Stimulated activated CD8-positive, alpha-beta memory T cell treated with anti-CD3 and anti-CD28 coated beads, Interleukin-15, amount 100 ng/mL, for 4 hours (primary cell): Measurements from ENCODE around the gene ANKIB1.
A peak's percentile ranks its signal among the peaks of the same experiment; 100 is the strongest.
"Not testable (repeated sequence)": the region's sequence is repeated elsewhere in the genome, so short reads cannot be mapped to it uniquely, and the experiment has no call there.

Experiments used
- DNase-seq, 2 donors: peaks; one replicate each; pipeline ENCODE4 v3.0.0-alpha.2; 2020; ENCODE audit warnings: low read depth in 2 of 2

ANKIB1 gene

DNA sequence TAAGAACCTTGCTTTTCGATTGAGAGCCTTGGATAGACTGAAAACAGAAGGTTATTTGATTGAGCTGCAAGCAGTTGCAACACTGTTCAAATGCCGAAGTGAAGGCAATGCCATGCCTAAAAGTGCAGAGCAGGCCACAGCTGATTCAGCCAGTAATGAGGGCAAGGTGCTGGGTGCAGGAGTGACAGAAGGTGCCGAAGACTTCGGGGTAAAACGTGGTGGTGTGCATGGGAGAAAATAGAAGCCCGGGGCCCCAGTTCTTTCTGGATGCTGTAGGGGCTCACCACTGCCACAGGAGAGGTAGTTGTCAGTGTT lies 157.9 kb downstream of the ANKIB1 start:
- no peak for DNase-seq

DNA sequence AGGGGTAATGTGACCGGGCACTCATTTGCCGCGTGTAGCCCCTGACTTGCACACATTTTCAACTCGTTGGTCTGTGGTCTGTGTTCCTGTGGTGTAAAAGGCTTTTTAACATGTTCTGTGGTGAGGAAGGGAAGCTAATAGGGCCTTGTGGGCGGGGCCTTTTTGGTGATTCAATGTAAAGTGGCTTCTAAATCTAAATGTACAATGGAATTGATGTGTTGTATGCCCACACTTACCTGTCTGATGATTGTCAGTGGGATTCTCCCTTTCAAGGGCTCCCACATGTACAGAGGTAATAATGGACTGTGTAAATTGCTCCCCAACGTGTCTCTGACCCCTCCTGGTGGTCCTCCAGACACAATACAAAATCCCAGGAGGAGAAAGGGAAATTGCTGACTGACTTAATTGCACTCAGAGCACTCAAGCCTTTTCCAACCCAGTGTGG lies 158.4 kb downstream of the ANKIB1 start:
- DNase-seq, result peak; percentile 7 to 15

DNA sequence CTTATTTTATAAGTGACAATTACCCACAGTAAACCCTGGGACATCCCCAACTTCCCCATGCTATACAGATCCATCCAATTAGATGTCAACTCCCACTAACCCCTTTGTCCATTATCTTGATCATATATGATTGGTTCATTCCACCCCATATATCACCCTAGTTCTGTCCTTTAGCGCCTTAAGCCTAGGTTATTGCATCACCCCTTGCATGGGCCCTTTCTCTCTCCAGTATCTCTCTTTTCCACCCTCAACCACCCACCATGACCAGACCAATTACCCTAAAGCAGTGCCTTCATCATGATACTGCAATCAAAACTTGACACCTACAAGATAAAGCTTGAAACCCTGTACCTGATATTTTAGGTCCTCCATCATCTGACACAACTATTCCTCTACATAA lies 163.6 kb downstream of the ANKIB1 start:
- DNase-seq, result no peak

DNA sequence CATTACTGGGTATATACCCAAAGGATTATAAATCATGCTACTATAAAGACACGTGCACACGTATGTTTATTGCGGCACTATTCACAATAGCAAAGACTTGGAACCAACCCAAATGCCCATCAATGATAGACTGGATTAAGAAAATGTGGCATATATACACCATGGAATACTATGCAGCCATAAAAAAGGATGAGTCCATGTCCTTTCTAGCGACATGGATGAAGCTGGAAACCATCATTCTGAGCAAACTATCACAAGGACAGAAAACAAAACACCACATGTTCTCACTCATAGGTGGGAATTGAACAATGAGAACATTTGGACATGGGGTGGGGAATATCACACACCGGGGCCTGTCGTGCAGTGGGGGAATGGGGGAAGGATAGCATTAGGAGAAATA lies 164.4 kb downstream of the ANKIB1 start:
- DNase-seq, result not testable (repeated sequence)

DNA sequence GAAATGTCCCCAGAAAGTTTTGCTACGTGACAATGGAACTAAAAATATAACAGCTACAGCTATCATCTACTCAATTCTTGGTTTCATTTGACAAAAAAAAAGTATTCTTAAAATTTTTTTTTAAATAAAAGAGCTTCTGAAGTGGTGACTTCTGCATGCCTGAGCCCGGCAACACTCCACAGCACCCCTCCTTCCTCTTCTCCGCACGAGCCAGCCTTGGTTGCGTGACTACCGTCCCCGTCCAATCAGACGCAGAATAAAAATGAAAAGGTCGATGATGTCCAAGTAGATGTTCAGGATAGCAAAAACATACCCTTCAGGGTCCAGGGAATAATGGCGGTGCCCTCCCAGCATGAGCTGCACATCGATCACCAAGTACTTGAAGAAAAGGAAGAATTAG lies 167.0 kb downstream of the ANKIB1 start:
- DNase-seq, result no peak

DNA sequence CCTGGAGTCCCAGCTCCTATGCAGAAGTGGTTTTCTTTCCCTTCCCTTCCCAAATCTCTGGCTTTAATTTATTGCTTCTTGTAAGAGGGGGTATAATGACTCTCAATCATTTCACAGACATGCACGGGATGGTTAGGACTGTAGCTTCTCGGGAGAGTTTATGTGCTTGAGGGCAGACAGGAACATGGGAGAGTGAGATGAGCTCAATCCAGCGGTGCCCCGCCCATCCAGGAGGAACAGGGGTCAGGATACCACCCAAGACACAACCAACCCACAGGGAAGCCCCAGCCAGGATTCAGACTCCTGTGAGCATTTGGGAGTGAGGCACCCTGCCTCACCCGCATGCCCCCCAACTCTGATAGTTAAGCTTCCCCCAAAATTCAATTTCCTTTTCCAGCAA lies 167.8 kb downstream of the ANKIB1 start:
- DNase-seq, result no peak

DNA sequence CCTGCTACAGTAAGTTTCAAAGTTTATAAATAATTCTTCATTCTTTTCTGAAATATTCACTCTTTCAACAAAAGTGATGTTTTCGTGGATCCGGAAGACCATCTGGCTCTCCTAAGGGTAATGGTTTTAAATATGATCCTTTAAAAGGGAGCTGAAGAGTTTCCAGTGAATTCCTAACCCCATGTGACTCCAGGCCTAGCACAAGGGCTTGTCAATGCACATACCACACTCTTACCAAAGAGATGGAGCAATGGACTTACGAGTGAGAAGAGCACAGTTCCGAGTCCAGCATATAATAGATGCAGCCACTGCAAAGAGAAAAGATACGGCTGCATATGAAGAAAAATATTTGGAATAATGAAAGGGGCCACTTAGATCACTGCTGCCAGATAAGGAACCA lies 169.5 kb downstream of the ANKIB1 start:
- no peak for DNase-seq

DNA sequence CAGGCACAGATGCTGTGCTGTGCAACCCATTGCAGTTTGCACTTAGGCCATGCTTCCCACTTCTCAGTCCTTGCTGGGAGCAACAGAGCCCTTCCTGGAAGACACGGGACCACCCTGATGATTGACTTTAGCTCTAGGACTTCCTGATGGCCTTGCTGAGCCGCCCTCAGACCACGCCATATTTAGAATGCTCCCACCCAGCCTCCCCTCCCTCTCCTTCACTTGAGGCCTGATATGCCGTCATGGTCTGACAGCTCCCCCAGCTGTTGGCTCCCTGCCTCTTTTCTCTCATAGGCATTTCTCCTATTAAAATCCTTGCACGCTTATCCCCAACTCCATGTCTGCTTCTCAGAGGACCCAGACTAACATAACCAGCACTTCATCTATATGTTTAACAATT lies 172.1 kb downstream of the ANKIB1 start:
- no peak for DNase-seq

DNA sequence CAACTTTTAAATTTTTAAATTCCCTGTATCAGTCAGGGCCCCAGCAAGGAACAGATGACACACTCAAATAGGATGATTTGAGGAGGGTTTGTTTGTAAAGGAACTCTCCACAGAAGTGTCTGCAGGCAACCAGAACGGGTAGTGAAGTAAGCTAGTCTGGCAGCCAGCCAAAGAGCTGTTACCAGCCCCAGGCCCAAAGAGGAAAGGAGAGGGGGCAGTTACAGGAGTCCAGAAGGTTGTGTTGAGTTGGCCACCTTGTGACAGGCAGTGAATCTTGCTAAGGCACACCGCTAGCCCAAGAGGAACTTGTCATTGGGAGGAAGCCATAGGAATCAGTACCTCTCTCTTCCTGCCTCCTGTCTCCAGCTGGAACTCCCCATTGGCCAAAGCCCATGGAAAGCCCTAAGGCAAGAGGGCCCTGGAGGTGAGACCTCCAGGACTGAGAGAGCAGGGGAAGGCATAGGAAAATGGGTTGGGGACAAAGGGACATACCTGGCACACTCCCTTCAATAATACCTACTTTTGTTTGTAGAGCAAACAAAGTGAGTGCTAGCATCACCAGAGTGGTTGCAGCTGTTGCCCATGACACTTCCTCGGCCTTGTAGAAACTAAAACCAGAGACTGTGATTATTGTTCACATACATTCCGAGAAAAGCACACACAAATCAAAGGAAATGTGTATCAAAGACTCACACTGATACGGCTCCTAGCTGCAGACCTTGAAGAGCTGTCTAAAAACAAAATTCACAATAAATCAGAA lies 176.1 kb downstream of the ANKIB1 start:
- DNase-seq, result no peak

DNA sequence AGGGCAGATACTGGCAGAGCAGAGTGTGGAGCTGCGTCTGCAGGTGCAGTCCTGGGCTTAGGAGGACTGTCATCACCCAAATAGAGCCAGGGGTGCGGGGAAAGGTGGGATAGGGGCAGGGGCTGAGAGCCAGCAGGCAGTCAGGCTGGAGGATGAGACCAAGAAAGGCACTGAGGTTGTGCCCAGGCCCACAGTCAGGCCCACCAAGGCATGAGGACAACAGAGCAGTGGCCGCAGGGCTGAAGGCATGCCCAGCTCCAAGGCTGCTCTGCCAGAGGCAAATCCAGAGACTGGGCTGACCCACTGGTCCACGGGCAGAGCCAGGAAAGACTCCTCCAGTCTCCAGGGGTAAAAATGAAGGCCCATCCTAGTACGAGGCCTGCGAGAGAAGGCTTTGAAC lies 177.2 kb downstream of the ANKIB1 start:
- DNase-seq, result no peak

DNA sequence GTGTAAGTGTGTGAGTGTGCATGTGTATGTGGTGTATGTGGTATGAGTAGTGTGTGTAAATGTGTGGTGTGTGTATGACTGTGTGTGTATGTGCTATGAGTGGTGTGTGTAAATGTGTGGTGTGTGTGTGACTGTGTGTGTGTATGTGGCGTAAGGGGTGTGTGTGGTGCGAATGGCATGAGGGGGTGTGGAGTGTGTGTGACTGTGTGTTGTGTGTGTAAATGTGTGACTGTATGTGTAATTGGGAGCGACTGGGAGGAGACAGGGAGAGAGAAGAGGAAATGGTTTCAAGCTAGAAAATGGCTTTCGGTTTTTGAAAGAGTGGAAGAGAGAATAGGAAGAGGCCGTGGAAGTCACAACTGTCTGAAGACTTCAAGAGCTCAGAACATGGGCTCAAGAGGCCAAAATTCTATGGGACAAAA lies 177.9 kb downstream of the ANKIB1 start:
- no peak for DNase-seq

DNA sequence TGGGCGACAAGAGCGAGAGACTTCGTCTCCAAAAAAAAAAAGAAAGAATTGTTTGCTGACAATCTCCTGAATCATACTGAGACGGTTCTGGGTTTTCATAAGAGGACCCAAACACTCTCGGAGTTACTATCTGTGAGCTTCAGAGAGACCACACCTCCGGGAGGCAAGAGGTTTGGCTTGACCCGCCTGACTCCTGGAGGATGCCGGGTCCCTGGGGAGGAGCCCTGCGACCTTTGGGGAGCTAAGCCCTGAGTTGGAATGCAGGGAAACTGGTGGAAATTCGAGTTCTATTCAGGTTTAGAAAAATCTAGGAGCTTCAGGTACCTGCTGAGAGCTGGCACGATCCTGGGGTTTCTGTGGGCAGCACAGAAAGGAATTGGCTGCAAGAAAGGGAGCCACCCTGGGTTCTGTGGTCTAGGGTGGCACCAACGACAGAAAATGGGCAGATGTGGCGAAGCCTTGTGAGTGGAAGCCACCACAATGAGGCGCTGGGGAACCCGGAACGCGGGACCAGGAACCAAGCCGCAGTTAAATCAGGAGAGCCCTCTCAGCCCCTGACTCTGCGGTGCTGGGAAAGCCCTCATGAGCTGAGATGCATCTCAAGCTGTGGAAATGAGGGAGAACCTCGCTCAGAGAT lies 179.7 kb downstream of the ANKIB1 start:
- no peak for DNase-seq

DNA sequence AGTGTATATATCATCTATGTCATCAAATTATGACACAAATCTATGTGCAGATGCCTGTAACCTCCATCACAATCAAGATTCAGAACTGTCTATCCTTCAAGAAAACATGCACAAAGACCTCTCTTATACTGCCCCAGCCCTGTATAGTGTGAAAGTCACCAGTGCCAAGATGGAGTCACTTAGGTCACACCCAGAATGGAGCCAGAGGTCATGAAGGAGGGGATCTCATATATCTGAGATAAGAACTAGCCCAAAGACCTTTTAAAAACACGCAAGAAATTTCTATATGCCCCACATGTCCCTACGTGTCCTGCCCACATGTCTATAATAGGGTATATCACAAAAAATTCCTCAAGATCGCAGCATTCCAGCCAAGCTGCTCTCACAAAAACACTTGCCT lies 181.4 kb downstream of the ANKIB1 start:
- no peak for DNase-seq

DNA sequence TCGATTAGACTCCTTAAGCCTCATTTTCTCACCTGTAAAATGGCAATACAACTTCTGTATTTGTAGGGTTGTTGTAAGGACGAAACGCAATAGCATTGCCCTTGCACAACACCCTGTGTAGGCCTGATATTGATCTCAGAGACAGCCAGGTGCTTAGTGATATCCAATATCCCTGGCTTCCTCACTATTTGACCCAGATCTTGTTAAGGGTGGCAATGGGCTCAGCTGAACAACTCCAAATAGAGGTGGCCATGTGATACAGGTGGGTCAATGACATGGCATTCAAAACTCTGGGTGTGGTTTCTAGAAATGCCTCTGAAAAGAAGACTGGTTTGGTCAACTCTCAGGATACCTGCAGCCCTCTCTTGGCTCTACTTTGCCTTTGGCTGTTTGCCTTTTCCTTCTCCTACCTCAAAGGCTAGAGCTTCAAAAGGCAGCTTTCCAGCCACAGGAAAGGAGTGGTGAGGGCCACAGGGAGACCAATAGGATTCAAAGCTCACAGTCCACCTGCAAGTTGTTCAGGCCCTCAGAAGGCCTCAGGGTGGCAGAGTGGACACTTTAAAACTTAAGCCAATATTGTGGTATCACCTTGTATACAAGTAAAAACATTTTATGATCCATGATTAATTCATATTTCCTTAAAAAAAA lies 186.6 kb downstream of the ANKIB1 start:
- DNase-seq, result no peak

DNA sequence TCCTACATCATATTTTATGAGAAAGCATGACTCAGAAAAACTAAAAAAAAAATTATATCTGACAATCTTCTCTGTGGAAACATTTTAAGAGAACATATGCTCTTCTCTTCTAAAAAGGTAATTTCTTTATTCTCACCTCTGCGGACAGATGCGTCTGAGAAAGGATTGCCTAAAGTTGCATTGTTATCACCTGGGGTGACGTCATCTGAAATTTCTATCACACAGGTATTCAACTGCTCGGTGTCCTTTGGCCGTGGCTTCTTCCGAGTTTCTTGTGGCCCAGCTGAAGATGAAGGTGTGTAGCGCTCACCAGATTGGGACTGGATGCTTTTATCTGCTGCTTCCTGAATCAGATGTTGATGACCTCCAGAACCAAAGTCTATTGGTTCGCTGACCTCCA lies 187.2 kb downstream of the ANKIB1 start:
- no peak for DNase-seq

DNA sequence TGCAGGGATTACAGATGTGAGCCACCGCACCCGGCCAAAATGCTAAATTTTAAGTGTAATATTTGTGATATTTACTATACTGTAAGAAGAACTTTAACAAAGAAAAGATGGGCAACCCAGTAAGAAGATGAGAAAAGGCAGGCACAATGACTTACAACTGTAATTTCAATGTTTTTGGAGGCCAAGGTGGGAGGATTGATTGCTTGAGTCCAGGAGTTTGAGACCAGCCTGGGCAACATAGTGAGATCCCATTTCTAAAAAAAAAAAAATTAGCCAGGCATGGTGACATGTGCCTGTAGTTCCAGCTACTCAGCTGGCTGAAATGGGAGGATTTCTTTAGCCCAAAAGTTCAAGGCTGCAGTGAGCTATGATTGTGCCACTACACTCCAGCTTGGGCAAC lies 189.8 kb downstream of the ANKIB1 start:
- no peak for DNase-seq

DNA sequence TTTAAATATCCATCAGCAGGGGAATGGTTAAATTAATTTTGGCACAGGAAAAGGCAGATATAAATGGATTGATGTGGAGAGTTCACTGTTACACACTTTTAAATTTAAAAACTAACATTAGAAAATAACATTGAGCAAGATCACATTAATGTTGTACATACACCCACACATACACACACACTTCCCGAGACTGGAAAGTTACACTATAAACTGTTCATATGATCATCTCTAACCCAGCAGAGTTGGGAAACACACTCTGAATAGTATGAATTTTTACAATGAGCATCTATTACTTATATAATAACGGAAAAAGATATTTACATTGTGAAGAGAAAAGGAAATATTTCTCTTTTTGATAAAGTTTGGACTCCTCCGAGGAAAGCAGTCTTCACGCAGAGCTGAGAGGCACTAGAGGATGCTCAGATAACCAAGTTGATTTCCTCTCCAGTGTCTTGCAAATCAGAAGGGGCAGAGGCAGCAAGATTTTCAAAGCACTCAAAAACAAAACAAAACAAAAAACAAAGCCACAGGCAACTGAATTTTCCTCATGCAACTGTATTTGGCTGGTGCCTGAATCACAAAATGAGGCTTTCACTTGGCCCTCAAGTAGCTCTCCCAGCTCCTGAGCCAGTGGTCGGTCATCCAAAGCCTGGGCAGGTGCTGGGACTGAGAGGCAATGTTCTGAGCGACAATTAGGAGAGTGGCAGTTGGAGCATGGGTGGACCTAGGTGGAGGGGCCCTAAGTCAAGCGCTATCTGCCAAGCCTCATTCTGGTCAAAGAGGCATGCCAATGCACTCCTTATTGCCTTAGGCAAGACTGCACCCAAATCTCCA lies 191.1 kb downstream of the ANKIB1 start:
- no peak for DNase-seq

DNA sequence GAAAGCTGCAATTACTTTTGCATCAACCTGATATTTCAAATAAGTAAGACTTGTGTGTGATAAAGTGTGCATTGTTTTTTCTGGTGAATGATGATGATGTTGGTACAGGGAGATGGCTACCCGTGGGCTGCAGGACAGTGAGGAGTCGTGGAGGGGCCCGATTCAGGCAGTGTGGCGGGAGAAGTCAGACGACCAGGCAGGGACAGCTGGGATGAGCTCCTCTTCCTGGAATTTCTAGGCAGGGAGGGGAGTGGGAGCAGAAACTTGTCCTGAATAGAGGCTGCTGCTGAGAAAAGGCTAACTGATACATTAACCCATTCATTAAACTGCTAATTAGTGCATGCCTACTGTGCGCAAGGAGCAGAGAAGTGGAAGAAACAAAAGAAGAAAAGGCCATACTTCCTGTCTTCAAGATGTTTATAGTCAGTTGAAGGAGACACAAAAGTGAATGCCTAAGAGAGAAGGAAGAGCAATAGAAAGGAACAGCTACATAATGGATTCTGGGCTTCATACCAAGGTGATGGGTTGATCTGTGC lies 192.2 kb downstream of the ANKIB1 start:
- no peak for DNase-seq

DNA sequence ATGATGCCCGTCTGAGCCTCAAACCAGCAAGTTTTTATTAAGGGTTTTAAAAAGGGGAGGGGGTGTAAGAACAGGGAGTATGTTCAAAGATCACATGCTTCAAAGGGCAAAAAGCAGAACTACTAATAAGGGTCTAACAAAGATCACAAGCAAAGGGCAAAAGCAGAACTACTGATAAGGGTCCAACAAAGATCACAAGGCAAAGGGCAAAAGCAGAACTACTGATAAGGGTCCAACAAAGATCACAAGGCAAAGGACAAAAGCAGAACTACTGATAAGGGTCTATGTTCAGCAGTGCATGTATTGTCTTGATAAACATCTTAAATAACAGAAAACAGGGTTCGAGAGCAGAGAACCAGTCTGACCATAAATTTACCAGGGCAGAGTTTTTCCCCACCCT lies 196.9 kb downstream of the ANKIB1 start:
- DNase-seq, result not testable (repeated sequence)

DNA sequence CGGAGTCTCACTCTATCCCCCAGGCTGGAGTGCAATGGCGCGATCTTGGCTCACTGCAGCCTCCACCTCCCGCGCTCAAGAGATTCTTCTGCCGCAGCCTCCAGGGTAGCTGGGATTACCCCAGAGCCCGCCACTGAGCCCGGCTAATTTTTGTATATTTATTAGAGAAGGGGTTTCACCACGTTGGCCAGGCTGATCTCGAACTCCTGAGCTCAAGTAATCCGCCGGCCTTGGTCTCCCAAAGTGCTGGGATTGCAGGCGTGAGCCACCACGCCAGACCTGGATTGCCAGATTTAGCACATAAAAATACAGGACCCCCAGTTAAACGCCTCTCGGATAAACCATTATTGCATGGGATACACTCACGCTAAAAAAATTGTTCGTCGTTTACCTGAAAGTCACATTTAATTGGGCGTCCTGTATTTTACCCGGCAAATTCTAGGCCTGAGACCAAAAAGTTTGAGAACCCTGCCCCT lies 201.1 kb downstream of the ANKIB1 start:
- DNase-seq, result no peak

DNA sequence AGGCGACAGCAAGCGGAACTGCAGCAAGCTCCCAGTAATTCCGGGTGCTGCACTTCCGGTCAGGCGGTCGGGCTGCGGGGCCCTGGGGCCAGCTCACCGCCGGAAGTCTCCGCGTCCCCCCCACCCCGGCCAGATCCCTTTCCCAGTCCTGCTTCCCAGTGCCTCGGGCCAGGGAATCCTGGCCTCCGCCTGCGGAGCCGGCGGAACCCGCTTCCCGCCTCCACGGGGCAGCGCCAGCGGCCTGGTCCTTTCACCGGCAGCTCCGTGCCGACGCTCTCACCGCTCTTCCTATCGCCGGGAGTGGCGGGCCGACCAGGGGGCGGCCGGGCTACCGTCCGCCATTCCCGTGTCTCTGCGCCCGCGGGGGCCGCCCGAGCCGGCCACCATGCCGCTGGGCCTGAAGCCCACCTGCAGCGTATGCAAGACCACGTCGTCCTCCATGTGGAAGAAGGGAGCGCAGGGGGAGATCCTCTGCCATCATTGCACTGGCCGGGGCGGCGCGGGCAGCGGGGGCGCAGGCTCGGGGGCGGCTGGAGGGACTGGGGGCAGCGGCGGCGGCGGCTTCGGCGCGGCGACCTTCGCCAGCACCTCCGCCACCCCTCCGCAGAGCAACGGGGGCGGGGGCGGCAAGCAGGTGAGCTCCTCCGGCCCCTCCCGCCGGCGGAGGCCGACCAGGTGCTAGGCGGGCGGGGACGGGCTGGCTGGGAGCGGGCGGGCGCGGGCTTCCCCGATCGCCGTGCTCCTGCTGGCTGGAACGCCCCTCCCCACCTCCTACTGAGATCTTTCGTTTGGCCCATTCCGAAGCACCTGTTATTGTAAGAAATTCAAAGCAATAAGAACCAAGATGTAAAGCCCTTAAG lies 201.8 kb downstream of the ANKIB1 start, which contains the start of gene GATAD1:
TSS of gene GATAD1 (plus strand) at position 138 of the 860 bp plus-strand sequence. CDS start at position 386, 248 bp downstream.
- peak; percentile 54 to 63 for DNase-seq
